GM18505 (cell line): ENCODE data around the gene SIGLEC15.

Experiments used
- ATAC-seq: cut with Tn5 transposase; IDR thresholded peaks from one replicate; pipeline ENCODE4 v1.9.1; 2021; ENCODE audit not compliant: unreplicated experiment
- POLR2A ChIP-seq: IDR thresholded peaks from 4 replicates; pipeline ENCODE4 v1.6.1; 2011; ENCODE audit warnings: borderline replicate concordance; ENCODE audit not compliant: insufficient read depth, insufficient read length; ENCODE audit errors: extremely low read depth

The SIGLEC15 gene

DNA sequence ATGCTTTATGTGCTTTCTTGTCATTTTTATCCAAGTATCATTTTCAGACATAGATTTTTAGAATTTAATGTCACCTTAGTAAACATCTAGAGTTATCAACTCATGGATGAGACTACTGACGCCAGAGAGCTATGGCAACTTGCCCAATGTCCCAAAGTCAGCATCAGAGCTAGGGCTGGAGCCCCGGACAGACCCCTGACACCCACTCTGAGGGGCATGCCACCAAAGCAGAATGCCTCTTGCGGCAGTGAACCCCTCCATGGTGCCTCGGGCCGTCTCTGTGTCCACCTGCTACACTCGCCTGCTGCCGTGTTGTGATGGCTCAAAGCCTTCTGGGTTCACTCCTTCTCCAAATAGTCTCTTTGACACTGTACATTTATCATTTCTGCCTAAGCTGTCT lies 5.4 kb downstream of the SIGLEC15 start:
- no peak for ATAC-seq
- TF ChIP-seq POLR2A: no peak

DNA sequence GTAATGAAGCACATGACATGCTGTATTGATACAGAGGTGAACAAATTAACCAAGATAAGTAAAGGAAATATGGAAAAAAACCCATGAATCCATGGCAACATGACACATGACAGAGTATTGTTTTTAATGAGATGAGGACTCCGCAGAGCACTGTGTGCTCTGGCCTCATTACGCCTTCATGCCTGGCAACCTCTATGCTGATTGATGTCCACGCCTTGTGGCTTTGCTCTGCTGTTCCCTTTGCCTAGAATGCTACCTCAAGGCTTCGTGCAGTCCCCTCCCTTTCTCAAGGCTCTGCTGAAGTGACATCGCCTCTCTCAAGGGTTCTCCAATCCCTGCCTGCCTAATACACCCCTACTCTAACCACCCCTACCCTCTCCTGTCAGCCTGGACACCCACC lies 8.4 kb downstream of the SIGLEC15 start:
- no peak for ATAC-seq
- no peak for TF ChIP-seq POLR2A

DNA sequence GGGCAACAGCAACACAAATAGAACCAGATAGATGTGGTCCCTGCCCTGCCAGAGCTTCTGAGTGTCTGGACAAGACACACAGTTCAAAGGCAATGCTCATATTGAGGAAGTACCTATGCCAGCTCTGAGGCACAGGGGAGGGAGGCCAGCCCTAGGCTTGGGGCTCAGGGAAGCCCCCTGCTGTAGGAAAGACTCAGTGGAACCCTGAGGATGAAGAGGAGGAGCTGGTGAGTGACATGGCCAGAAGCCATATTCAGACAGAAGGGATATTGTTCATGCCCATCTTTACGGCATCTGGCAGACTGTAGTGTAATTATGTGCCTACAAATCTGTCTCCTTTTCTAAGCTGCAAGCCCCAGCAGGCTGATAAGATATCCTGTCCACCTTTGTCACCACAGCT lies 8.8 kb downstream of the SIGLEC15 start:
- ATAC-seq: no peak
- TF ChIP-seq POLR2A: no peak

- TF ChIP-seq POLR2A: no peak
- no peak for ATAC-seq
These were observed 9.7 kb downstream of the SIGLEC15 start for GRCh38 chr18:45835057-45835636.

DNA sequence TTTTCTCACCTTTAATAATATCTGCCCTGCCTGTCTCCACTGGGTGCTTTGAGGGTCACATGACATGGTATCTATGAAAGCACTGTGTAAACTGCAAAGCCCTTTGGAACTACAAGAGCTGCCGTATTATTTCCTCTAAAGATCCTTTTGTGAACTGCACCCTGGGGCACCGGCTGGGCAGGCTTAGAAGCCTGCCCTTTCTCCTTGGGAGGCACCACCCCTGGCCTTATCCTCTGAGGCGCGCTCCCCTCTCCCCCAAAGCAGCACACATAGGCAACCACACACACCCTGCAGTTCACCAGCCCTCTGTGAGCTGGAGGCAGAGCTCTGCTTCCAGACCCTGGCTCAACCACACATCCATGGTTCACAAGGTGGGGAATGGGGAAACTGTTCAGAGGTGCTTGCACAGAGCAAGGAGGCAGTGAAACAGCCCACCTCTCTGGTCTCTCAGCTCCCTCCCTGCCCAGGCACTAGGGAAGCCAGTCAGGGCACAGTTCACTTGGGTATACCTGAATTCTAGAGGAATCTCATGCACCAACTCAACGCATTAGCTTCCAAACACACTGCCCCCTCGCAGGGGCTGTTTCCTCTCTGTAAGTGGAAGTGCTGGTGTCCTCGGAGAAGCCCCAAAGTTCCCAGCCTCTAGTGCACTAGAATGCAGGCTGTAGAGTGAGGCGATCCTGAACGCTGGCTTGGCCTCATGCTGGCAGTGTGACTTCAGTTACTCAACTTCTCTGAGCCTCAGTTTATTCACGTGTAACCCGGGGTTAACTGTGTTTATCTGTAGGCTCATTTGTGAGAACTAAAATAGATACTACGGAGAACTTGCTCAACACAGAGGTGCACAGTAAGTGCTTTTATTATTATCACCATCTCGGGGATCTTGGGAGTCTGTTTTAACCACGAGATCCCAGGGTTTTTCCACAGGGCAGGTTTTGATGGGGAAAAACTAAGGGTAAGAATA lies 11.0 kb downstream of the SIGLEC15 start:
- TF ChIP-seq POLR2A: no peak
- no peak for ATAC-seq

- no peak for ATAC-seq
- no peak for TF ChIP-seq POLR2A
These were observed 12.0 kb downstream of the SIGLEC15 start for GRCh38 chr18:45837283-45838070.

DNA sequence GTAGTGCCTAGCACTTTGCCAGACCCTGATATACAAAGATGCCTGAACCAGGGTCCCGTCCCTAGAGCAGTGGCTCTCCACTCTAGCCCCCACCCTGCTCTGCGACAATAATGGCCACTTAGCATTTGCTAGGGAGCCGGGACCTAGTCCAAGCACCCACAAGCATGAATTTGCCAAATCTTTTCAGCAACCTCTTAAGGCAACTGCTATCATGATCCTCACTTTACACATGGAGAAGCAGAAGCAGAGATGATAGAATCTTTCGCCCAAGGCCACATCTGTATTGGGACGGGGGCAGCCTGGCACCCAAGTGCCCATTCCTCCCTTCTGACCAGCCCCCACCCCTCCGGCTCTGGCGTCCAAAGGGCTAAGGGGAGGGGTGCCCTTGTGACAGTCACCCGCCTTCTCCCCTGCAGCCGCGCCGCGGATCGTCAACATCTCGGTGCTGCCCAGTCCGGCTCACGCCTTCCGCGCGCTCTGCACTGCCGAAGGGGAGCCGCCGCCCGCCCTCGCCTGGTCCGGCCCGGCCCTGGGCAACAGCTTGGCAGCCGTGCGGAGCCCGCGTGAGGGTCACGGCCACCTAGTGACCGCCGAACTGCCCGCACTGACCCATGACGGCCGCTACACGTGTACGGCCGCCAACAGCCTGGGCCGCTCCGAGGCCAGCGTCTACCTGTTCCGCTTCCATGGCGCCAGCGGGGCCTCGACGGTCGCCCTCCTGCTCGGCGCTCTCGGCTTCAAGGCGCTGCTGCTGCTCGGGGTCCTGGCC lies 13.0 kb downstream of the SIGLEC15 start:
- no peak for ATAC-seq
- TF ChIP-seq POLR2A: no peak

GRCh38 chr18:45839414-45840395 lies 14.2 kb downstream of the SIGLEC15 start:
- TF ChIP-seq POLR2A: no peak

DNA sequence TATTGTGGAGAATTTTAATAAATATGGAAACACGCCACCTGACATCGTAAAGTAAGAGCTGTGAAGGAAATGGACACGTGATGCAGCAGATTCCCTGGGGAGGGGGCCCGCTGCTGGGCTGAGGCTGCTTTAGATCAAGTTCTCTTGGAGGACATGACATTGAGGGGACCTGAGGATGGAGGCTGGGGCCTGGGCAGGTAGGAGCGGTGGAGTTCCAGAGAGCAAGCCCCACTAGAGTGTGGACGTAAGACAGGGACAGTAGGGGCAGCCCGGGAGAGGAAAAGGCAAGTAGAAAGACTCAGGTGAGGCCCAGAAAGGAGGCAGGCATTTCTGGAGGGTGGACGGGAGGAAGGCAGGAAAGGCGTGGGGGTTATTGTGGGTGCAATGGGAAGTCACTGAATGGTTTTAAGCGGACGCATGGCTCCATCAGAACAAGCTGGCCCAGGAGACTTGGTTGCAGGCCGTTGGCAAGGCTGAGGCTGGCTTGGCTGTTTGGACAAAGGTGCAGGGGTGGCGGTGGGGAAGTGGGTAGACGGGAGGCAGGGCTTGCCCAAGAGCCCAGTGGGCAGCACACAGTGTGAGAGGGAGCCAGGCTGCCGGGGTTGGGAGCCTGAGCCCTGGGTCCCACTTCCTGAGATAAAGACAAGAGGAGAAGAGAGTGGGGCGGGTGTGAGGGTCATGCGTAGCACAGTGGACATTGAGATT lies 15.7 kb downstream of the SIGLEC15 start:
- no peak for ATAC-seq

More at GRCh38 chr18:45839414-45840395, 14.2 kb downstream of the SIGLEC15 start:
- ATAC-seq: no peak

DNA sequence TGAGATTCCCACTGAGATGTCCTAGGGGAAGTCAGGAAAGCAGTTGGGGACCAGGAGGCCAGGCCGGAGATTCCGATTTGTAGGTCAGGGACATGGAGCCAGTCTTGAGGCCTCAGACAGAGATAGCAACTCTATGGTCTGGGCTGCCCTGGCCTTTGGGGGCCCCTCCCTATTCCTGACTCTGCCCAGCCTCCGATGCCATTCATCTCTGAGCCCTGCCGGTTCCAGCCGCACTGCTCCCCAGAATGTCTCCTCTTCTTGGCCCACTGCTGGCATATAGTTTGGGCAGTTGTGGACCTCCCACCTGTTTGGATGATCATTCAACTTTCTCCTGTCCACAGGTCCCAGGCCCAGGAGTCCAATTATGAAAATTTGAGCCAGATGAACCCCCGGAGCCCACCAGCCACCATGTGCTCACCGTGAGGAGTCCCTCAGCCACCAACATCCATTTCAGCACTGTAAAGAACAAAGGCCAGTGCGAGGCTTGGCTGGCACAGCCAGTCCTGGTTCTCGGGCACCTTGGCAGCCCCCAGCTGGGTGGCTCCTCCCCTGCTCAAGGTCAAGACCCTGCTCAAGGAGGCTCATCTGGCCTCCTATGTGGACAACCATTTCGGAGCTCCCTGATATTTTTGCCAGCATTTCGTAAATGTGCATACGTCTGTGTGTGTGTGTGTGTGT lies 16.4 kb downstream of the SIGLEC15 start:
- TF ChIP-seq POLR2A: no peak
- ATAC-seq: no peak

More for the DNA sequence above, 15.7 kb downstream of the SIGLEC15 start:
- TF ChIP-seq POLR2A: no peak

GRCh38 chr18:45843019-45843418 lies 17.5 kb downstream of the SIGLEC15 start:
- no peak for TF ChIP-seq POLR2A
- ATAC-seq: no peak
